Keratinocyte (primary cell): ENCODE measurements around the gene GAL3ST2.

Source experiments
- CTCF ChIP-seq, 3 experiments: IDR thresholded peaks in 1 of 3; conservative IDR thresholded peaks in 1 of 3; optimal IDR thresholded peaks in 1 of 3; 2 replicates in 2 of 3; 3 replicates in 1 of 3; pipeline versions ENCODE3 to v1.5.1; 2011; ENCODE audit warnings: low read length in 3 of 3, mild to moderate bottlenecking in 3 of 3, moderate library complexity in 2 of 3, control low read depth in 1 of 3, inconsistent platforms in 1 of 3; ENCODE audit not compliant: insufficient read depth in 2 of 3; ENCODE audit errors: extremely low read depth in 1 of 3
- EZH2 ChIP-seq: IDR thresholded peaks from one replicate; pipeline ENCODE4 v1.6.1; 2012; ENCODE audit warnings: inconsistent platforms, mild to moderate bottlenecking, low read length, moderate library complexity

GRCh38 chr2:241850544-241851324, 74.1 kb downstream of the GAL3ST2 start:
- TF ChIP-seq CTCF (optimal IDR thresholded peaks at IDR 0.05 in 1 of 3, IDR thresholded peaks at IDR 0.05 in 1 of 3, conservative IDR thresholded peaks at IDR 0.05 in 1 of 3; ENCODE audit: extremely low read depth in 1 of 3, insufficient read depth in 2 of 3, low read length in 3 of 3) (no peak), EZH2 (no peak)
